GM10266 (cell line): Measurements from ENCODE around the gene ARL2BP.
A peak's percentile ranks its signal among the peaks of the same experiment; 100 is the strongest.

Experiments used
- DNase-seq: peaks from one replicate; pipeline ENCODE4 v3.0.0; 2012; ENCODE audit errors: extremely low spot score
- TF ChIP-seq, protein P1 (sequence below): IDR thresholded peaks from 2 replicates; pipeline ENCODE4 v1.5.1; 2012; ENCODE audit warnings: mild to moderate bottlenecking, low read depth; ENCODE audit not compliant: control insufficient read depth, insufficient read depth; ENCODE audit errors: missing control alignments

The ARL2BP gene

DNA sequence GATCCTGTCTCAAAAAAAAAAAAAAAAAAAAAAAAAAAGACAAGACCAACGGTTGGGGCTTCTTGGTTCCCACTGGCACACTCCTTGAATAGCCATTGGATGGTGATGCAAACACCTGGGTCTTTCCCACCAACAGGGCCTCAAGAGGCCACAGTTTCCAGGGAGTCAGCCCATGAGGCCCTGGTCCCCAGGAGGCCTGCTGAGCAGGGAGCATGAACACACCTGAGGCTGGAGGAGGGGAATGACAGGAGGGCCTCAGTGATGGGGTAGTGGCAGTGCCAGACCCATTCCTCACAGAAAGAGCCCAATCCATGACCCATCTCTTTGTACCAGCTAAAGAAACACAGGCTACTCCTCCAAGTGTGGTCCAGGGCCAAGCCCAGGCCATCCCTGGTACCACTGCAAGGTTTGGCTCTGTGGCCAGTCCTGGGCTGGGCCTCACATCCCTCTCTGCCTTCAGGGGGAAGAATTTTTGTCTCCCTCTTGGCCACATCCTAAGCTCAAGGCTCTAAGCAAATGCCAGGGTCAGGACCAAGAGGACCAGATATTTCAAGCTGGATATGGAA lies 13.9 kb downstream of the ARL2BP start:
- DNase-seq, result no peak
- TF ChIP-seq, protein P1, sequence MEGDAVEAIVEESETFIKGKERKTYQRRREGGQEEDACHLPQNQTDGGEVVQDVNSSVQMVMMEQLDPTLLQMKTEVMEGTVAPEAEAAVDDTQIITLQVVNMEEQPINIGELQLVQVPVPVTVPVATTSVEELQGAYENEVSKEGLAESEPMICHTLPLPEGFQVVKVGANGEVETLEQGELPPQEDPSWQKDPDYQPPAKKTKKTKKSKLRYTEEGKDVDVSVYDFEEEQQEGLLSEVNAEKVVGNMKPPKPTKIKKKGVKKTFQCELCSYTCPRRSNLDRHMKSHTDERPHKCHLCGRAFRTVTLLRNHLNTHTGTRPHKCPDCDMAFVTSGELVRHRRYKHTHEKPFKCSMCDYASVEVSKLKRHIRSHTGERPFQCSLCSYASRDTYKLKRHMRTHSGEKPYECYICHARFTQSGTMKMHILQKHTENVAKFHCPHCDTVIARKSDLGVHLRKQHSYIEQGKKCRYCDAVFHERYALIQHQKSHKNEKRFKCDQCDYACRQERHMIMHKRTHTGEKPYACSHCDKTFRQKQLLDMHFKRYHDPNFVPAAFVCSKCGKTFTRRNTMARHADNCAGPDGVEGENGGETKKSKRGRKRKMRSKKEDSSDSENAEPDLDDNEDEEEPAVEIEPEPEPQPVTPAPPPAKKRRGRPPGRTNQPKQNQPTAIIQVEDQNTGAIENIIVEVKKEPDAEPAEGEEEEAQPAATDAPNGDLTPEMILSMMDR, result no peak

DNA sequence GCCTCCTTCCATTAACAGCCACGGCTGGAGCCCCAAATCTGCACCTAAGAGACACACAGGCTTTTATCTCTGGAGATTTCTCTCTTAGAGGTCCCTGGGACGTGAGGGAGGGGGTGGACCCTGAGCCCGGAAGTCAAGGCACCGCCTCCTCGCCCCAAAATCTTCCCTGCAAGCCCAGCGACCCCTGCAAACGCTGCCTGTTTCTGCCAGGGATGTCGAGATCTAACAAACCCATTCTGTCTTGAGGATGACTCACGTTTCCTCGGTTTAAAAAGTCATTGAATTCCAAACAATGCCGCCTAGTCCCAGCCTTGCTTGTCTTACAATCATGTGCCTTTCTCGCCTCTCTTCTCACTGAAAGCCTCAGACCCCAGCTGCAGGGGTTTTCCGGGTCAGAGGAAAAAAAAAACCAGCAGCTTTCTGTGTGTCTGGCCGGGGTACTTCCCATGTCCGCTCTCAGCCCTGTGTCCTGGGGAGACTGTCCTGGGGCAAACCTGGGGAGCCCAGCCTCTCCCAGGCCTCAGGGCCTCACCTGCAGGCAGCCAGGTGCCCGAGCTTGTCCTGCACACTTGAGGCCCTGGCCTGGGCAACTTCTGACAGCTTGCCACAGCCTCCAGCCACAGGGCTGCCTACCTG lies 15.4 kb downstream of the ARL2BP start:
- peak; percentile 58 for DNase-seq
- TF ChIP-seq, protein P1, result no peak

DNA sequence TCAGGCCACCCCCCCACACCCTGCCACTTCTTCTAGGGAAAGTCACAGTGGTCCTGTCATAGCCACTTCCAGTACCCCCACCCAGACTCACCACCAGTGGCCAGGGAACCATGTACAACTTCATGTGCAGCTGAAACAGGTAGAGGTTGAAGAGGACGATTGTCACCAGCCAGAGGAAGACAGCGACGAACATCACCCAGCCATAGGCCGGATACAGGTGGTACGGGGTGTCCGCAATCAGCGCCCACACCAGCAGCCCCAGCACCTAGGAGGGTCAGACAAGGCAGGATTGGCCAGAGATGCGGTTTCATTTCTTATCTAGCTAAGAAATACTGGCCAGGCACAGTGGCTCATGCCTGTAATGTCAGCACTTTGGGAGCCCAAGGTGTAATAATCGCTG lies 16.7 kb downstream of the ARL2BP start:
- DNase-seq, result no peak
- TF ChIP-seq, protein P1, result no peak

DNA sequence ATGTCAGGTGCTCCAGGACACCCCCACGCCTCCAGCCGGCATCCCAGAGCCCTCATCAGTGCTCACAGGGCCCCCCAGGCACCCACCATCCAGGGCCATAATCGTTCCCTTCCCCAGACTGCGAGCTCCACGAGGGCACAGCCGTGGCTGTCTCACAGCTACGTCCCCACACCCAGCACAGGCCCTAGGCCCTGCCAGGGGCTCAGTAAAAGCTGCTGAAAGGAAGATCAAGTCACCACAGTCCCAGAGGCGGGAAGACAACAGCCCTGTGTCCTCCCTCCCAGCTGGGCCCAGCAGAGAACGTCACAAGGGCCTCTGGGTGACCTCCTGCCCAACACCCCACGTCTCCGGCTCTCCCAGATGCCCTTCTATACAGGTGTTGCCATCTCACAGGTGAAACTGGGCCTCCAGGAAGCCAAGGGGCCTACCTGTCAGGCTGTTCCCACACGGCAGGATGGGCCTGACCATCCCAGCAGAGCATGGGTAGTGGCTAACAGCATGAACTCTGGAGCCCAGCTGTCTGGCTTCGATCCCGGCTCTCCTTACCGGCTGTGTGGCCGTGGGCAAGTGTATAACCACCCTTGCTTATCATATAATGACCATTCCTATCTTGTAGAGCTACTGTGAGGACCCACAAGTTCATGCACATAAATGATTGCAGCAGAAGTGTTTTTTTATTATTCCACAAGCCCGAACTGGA lies 17.9 kb downstream of the ARL2BP start:
- TF ChIP-seq, protein P1, result no peak
- DNase-seq, result no peak

DNA sequence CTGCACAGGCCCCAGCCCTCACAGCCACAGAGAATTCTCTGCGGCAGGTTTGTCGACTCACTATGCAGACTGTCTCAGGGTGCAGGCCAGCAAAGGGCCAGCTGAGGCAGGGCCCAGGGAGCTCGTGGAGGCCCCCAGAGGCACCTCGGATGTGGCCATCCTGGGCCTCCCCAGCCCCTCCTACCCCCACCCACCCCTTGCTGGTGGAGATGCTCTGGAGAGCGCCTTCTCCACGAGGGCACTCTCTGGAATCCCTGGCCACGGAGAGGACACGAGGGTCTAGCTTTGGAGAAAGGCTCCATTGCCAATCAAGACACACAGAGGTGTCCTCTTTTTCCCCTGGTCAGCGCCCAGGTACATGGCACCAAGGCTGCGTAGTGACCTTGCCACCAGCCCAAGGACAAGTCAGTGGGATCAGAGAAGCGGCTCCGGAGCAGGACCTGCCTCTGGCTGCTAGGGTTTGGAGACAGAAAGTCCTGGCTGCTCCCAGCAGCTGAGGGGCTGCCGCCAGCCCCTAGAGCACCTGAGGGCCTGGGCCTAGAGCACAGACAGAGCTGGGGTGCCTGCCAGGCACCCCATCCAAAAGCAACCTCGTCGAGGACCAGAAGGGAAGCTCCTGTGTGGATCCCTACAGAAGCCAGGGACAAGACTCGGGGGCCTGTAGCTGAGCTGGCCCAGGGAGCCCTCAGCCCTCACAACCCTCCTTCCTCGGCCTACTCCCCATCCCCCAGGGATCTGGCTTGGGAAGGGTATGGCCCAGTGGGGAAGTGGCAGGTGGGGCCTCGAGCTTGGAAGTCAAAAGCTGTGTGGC lies 18.7 kb downstream of the ARL2BP start:
- TF ChIP-seq, protein P1, result no peak

DNA sequence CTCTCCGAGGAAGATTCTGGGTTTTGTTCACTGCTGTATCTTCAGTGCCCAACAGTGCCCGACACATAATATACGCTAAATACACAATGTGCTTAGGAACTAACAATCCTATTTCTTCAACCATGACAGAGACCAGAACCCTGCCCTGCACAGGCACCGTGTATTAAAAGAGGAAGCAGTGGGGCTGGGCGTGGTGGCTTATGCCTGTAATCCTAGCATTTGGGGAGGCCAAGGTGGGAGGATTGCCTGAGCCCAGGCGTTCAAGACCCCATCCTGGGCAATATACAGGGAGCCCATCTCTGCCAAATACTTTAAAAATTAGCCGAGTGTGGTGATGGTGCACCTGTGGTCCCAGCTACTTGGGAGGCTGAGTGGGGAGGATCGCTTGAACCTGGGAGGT lies 19.3 kb downstream of the ARL2BP start:
- TF ChIP-seq, protein P1, result no peak
- no peak for DNase-seq

More for the DNA sequence above, 18.7 kb downstream of the ARL2BP start:
- DNase-seq, result no peak
